GM12891 (cell line): Measurements from ENCODE around the gene OR52D1.

Experiments
- POLR2A ChIP-seq: IDR thresholded peaks from 2 replicates; pipeline ENCODE4 v1.6.1; 2011; ENCODE audit warnings: low read depth, low read length, control low read depth
- POLR2AphosphoS5 ChIP-seq: IDR thresholded peaks from 2 replicates; pipeline ENCODE4 v1.6.1; 2011; ENCODE audit warnings: low read depth, low read length, control low read depth

DNA sequence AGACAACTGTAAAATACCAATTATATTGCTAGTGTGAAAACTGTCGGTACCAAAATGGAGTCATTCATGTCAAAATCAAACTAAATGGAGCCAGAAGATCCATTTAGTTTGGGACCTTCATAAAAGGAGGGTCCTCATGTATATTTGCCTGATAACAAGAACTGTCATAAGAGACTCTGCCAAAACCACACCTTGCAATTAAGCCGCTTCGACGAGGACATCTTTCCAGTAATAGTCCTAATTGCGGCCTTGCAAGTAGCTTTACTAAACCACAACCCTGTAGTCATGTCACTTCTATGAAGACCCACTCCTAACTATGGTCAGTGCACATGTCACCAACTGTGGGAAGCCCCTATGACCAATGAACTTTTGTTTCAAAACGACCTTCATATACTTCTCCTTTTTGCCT, 11.9 kb downstream of the OR52D1 start:
- TF ChIP-seq POLR2AphosphoS5 (no peak), POLR2A (no peak)
